LNCaP clone FGC (cell line): ENCODE measurements around the gene ELMO1.

Experiments used
- DNase-seq: peaks from one replicate; pipeline ENCODE4 v3.0.0-alpha.2; 2011; ENCODE audit warnings: low read depth
- H3K4me3 ChIP-seq: 2 replicates; pipeline ENCODE4 v1.5.1; 2011; ENCODE audit warnings: mild to moderate bottlenecking, low read depth, low read length, control low read depth
- TF ChIP-seq, protein P1 (sequence below): IDR thresholded peaks from 2 replicates; pipeline ENCODE4 v1.5.1; 2012; ENCODE audit warnings: mild to moderate bottlenecking; ENCODE audit not compliant: control insufficient read depth, insufficient read depth; ENCODE audit errors: extremely low read depth

The ELMO1 gene

DNA sequence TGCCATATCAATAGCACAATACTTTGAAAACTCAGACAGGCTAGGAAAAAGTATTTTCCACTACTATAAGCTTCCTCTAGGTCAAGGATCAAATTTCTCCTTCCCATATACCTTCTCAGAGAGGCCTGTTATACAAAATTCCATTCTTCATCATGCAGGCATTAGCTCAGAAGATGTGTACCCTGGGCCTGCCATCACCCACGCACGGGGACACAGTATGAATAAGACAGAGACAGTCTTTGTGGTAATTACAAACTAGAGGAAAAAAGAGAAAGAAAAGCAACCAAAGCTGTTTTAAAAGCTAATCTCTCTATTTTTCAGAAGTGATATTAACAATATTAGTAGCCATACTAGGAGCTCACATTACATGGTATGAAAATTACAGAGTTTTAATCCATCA, 487.6 kb downstream of the ELMO1 start:
- no peak for DNase-seq
- TF ChIP-seq, protein P1, sequence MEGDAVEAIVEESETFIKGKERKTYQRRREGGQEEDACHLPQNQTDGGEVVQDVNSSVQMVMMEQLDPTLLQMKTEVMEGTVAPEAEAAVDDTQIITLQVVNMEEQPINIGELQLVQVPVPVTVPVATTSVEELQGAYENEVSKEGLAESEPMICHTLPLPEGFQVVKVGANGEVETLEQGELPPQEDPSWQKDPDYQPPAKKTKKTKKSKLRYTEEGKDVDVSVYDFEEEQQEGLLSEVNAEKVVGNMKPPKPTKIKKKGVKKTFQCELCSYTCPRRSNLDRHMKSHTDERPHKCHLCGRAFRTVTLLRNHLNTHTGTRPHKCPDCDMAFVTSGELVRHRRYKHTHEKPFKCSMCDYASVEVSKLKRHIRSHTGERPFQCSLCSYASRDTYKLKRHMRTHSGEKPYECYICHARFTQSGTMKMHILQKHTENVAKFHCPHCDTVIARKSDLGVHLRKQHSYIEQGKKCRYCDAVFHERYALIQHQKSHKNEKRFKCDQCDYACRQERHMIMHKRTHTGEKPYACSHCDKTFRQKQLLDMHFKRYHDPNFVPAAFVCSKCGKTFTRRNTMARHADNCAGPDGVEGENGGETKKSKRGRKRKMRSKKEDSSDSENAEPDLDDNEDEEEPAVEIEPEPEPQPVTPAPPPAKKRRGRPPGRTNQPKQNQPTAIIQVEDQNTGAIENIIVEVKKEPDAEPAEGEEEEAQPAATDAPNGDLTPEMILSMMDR, result no peak
- no peak overlapping the region for H3K4me3 ChIP-seq

DNA sequence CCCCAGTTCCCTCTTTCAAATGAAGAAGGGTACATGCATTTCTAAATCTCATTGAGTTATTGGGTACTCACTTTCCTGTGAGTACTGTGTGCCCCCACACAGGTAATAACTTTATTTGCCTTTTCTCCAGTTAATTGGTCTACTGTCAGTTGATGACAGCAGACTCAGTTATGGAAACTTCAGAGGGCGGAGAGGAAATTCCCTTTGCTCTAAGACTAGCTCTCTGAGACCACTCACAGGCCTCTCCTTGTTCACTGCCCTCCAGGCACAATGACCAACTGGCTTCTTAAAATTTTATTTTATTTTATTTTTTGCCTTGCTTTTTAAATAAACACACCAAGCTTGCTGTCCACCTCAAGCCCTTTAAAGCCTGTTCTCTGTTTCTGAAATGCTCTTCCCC, 488.6 kb downstream of the ELMO1 start:
- TF ChIP-seq, protein P1, result no peak
- H3K4me3 ChIP-seq, result no peak overlapping the region
- DNase-seq, result no peak

DNA sequence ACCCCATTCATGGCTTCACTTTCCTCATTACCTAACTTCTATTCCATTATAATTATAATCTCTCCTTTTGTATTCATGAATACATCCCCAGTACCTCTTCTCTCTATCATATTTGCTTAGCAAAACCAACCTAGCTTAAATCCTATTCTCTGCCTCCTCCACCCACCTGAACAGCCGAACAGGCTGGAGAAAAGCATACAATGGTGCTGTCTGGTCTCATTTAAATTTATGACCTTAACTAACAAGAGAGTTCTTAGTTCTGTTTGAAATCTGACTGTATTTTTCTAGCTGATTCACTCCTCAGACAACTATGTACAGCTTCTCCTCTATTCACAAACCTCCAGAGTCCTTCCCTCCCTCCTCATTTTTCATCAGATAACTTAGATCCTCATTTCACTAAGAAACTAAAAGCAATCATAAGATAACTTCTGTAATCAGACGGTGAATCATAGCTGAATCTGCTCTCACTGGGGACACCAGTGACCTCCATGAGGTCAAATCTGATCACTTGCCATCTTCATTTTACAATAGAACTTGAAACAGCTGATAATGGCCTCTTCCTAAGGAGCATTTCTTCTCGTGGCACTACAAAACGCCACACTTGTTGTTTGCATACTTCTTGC, 490.4 kb downstream of the ELMO1 start:
- DNase-seq, result no peak
- no peak overlapping the region for H3K4me3 ChIP-seq
- TF ChIP-seq, protein P1, result no peak

DNA sequence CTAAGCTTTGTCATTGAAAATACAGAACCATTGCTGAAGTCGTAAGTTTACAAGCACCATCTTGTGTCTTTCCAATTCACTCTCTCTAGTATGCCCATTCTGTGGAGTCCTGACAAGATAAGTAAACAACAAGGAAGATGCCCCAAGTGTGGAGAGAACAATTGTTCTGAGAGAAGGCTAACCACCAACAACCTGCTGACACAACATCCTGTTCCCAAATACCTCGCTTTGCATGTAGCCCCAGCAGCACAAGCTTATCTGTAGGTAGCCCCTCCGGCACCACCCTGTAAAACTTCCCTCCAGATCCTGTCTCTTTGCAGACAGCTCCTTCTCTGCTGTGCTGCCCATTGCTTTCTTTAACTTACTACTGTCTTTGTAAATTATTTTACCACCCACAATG, 491.0 kb downstream of the ELMO1 start:
- H3K4me3 ChIP-seq, result no peak overlapping the region
- DNase-seq, result no peak
- TF ChIP-seq, protein P1, result no peak

DNA sequence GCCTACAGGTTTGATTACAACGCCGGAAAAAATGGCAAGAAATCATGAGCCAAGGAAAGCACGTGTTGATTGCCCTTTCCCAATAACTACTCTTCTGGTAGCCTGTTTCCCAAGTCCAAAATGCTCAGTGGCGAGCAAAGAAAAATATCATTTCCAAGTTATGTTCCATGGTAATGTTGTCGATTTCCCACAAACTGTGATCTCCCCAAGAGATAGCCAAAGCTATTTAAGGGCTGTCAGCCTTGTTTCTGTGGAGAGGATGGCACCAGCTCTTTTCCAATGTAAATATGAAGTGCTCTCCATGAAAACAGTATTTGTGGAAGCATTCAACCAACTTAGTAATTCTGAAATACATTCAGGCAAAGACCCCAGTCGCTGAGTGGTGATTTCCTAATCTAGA, 491.9 kb downstream of the ELMO1 start:
- TF ChIP-seq, protein P1, result no peak

DNA sequence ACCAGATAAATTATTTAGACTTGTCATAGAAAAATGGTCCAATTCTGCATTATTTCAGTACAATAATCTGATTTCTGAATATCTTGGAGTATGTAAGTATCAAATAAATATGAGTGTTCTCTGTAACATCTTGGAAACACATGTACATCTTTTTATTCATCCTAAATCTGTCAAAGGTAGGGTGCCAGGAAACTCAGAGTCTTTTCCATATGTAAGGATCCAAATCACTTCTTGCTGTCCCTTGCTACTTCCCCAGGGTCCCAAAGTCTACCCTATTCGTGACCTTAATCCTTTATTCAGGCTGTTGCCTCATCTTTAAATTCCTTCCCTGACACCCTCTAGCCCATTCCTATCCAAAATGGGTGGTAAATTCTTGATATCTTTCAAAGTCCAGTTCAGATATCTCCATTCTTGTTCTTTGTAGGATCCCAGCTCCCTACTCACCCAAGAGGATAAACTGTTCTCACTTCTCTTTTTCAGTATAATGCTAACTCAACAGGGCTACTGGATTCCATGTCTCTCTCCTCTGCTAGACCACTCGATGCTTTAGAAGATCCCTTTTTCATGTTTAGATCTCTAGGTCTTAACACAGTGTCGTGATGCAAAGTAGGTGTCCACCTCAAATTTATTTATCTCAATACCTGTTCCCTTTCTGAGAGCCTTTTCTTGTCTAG, 493.1 kb downstream of the ELMO1 start:
- TF ChIP-seq, protein P1, result no peak
- H3K4me3 ChIP-seq, result no peak overlapping the region
- no peak for DNase-seq

More for the DNA sequence above, 491.9 kb downstream of the ELMO1 start:
- H3K4me3 ChIP-seq, result no peak overlapping the region
- no peak for DNase-seq
